GM12878 (cell line): ENCODE measurements around the gene NELFB. TPM values are rescaled to one million over a fixed set of nuclear protein-coding genes. Genes with fewer than 3 reads are reported as not detected.

ENCODE experiments used
- CHD1 ChIP-seq: IDR thresholded peaks from 2 replicates; pipeline ENCODE4 v1.6.1; 2012; ENCODE audit warnings: low read depth, low read length, improper control_type of control experiment
- CHD2 ChIP-seq: IDR thresholded peaks from 2 replicates; pipeline ENCODE4 v1.6.1; 2011; ENCODE audit warnings: low read depth, low read length, improper control_type of control experiment, borderline replicate concordance
- CHD4 ChIP-seq: fragments of 200-600 bp; sonication (generic); IDR thresholded peaks from 2 replicates; pipeline ENCODE4 v1.6.1; 2016; ENCODE audit warnings: mild to moderate bottlenecking
- CREM ChIP-seq: IDR thresholded peaks from 2 replicates; pipeline ENCODE4 v1.6.1; 2014; ENCODE audit warnings: antibody characterized with exemption, low read depth
- ETV6 ChIP-seq, 2 experiments: fragments of 450-650 bp in 1 of 2; IDR thresholded peaks in 1 of 2; conservative IDR thresholded peaks in 1 of 2; 2 replicates each; pipeline ENCODE4 v1.6.1; 2014; ENCODE audit warnings: antibody characterized with exemption in 1 of 2, borderline replicate concordance in 1 of 2, low read depth in 1 of 2, mild to moderate bottlenecking in 1 of 2, moderate library complexity in 1 of 2
- HSF1 ChIP-seq: fragments of 150-350 bp; IDR thresholded peaks from 2 replicates; pipeline ENCODE4 v1.6.1; 2014; ENCODE audit warnings: mild to moderate bottlenecking, low read depth, low read length
- IKZF2 ChIP-seq, 2 experiments: fragments of 450-650 bp; IDR thresholded peaks; 2 replicates each; pipeline ENCODE4 v1.6.1; 2017; ENCODE audit warnings: mild to moderate bottlenecking in 2 of 2, moderate library complexity in 2 of 2
- IRF4 ChIP-seq: IDR thresholded peaks from 2 replicates; pipeline ENCODE4 v1.6.1; 2011; ENCODE audit warnings: low read depth, low read length
- JUNB ChIP-seq: IDR thresholded peaks from 2 replicates; pipeline ENCODE4 v1.6.1; 2016; ENCODE audit warnings: antibody characterized with exemption, mild to moderate bottlenecking
- KDM1A ChIP-seq: fragments of 200-600 bp; sonication (generic); IDR thresholded peaks from 2 replicates; pipeline ENCODE4 v1.6.1; 2016; ENCODE audit warnings: borderline replicate concordance
- MTA2 ChIP-seq: fragments of 450-650 bp; IDR thresholded peaks from 2 replicates; pipeline ENCODE4 v1.6.1; 2016; ENCODE audit warnings: low read depth, mild to moderate bottlenecking, moderate library complexity
- POLR2AphosphoS2 ChIP-seq: IDR thresholded peaks from 2 replicates; pipeline ENCODE4 v1.6.1; 2011; ENCODE audit warnings: low read depth, mild to moderate bottlenecking, low read length, improper control_type of control experiment, moderate library complexity
- RELA ChIP-seq: fragments of 450-650 bp; IDR thresholded peaks from 2 replicates; pipeline ENCODE4 v1.8.0; 2014; ENCODE audit warnings: borderline replicate concordance; ENCODE audit not compliant: partially characterized antibody
- RELB ChIP-seq: fragments of 450-650 bp; IDR thresholded peaks from 2 replicates; pipeline ENCODE4 v1.6.1; 2017; ENCODE audit warnings: low read depth, mild to moderate bottlenecking, moderate library complexity
- RFX5 ChIP-seq: IDR thresholded peaks from 2 replicates; pipeline ENCODE4 v1.6.1; 2011; ENCODE audit warnings: low read depth, low read length, improper control_type of control experiment
- SKIL ChIP-seq: fragments of 450-650 bp; IDR thresholded peaks from 2 replicates; pipeline ENCODE4 v1.6.1; 2017; ENCODE audit warnings: mild to moderate bottlenecking, low read depth, inconsistent platforms; ENCODE audit not compliant: poor library complexity, severe bottlenecking
- SP1 ChIP-seq: IDR thresholded peaks from one replicate; pipeline ENCODE4 v1.6.1; 2011; ENCODE audit warnings: low read depth, low read length
- SREBF2 ChIP-seq: IDR thresholded peaks from 2 replicates; pipeline ENCODE4 v1.6.1; 2012; ENCODE audit warnings: mild to moderate bottlenecking, low read length
- STAT1 ChIP-seq: fragments of 450-650 bp; conservative IDR thresholded peaks from 2 replicates; pipeline ENCODE4 v1.6.1; 2014; ENCODE audit warnings: antibody characterized with exemption, mild to moderate bottlenecking
- TCF3 ChIP-seq: IDR thresholded peaks from 2 replicates; pipeline ENCODE4 v1.6.1; 2012; ENCODE audit warnings: low read depth, mild to moderate bottlenecking, low read length, borderline replicate concordance; ENCODE audit not compliant: insufficient read depth
- WRNIP1 ChIP-seq: IDR thresholded peaks from 2 replicates; pipeline ENCODE4 v1.6.1; 2011; ENCODE audit warnings: low read depth, low read length, improper control_type of control experiment, borderline replicate concordance
- ZNF622 ChIP-seq: fragments of 450-650 bp; IDR thresholded peaks from 2 replicates; pipeline ENCODE4 v1.6.1; 2017; ENCODE audit warnings: mild to moderate bottlenecking, inconsistent platforms
- polyA plus RNA-seq, 11 experiments: library from polyadenylated mRNA; depleted of rRNA in 4 of 11; unstranded in 6 of 11; stranded (reverse) in 5 of 11; fragments of >200 nt; fragmentation: Nextera tagmentation in 4 of 11; fragmentation: Illumina TruSeq in 1 of 11; extraction: Ambion mirVana in 4 of 11; extraction: Trizol in 1 of 11; gene quantifications; 1 replicate in 1 of 11; 2 replicates in 10 of 11; pipeline versions ENCODE4 v1.2.1 to v1.2.3, GENCODE V29; 2011 to 2016; ENCODE audit warnings: inconsistent platforms in 2 of 11, missing spikeins in 2 of 11, low read depth in 1 of 11
- total RNA-seq, 4 experiments: library from RNA; depleted of rRNA in 3 of 4; stranded (reverse); fragments of >200 nt in 3 of 4; fragmentation: Illumina TruSeq in 1 of 4; extraction: Trizol in 1 of 4; gene quantifications; 2 replicates each; pipeline versions ENCODE4 v1.2.1 to v1.2.3, GENCODE V29; 2013 to 2021

Gene NELFB
- total and polyA plus RNA-seq, 10 of the 15 experiments (the other 5 are each of a cell fraction or from before 2014, with no cell fraction given): 0.19 to 63.4 (median 30.9) TPM

GRCh38 chr9:137240841-137241489 lies 14.2 kb upstream of the NELFB start, which contains the start of gene TUBB4B (continued):
- TF ChIP-seq HSF1 (no peak), CREM (0 out of 2 replicates have a peak, but pooled peaks have one; percentile 52), IKZF2 (IDR thresholded peaks at IDR 0.05) (no peak), SKIL (peak; percentile 85), TCF3 (peak; percentile 90), SP1 (peak; percentile 99), SREBF2 (no peak), KDM1A (no peak), ZNF622 (no peak), CHD4 (no peak), WRNIP1 (no peak), JUNB (no peak), POLR2AphosphoS2 (peak; percentile 100), RELB (no peak), IRF4 (no peak), MTA2 (no peak), RELA (peak; percentile 67), CHD1 (0 out of 2 replicates have a peak, but pooled peaks have one; percentile 83), ETV6 (conservative IDR thresholded peaks at IDR 0.05 in 1 of 2, IDR thresholded peaks at IDR 0.05 in 1 of 2; ENCODE audit: borderline replicate concordance in 1 of 2, low read depth in 1 of 2) (no peak), CHD2 (peak; percentile 98), RFX5 (peak; percentile 75; the same call in 1 of the 2 replicates), STAT1 (peak; percentile 93)
